22Rv1 (cell line): ENCODE results near the gene ARMC6.

ENCODE experiments used
- CTCF ChIP-seq: fragments of 450-650 bp; IDR thresholded peaks from 2 replicates; pipeline ENCODE4 v1.5.1; 2017; ENCODE audit warnings: mild to moderate bottlenecking
- ZFX ChIP-seq: fragments of 450-650 bp; IDR thresholded peaks from 2 replicates; pipeline ENCODE4 v1.6.1; 2017; ENCODE audit warnings: antibody characterized with exemption, borderline replicate concordance

- TF ChIP-seq CTCF (no peak), ZFX (no peak)
Measured at GRCh38 chr19:19051478-19052213, 18.2 kb downstream of the ARMC6 start.
